ENCODE results near the gene ICE2.
A peak's percentile ranks its signal among the peaks of the same experiment; 100 is the strongest.

The ICE2 gene

DNA sequence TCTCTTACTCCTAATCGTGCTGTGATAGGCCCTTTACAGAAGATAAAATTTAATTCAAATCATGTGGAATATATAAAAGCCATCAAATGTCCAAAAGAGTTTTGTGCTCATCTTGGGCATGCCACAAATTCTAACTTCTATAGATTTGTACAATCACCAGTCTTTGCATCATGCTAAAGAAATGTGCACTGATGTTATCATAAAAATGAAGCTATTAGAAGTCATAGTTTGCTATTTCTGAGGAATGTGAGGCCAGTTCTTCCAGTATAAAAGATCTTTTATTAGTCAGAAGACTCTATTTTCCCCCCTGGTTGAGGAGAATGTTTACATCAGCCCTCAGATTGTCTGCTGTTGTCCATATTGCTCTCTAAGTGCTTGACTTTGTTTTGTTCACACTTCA is 79.0 kb downstream of the ICE2 start:
- Histone ChIP-seq H4K20me1 (ENCODE audit: insufficient read depth, low read length) (peaks cover 9% of the 10 kb centered on the region), H2AFZ (ENCODE audit: low read depth, low read length) (no peak overlapping the region), H3K27ac (ENCODE audit: low read length) (no peak overlapping the region), H3K4me2 (ENCODE audit: low read length) (no peak overlapping the region), H3K4me3 (ENCODE audit: low read length) (no peak overlapping the region), H3K9me3 (ENCODE audit: insufficient read depth, low read length) (no peaks in the 10 kb centered on the region), H3K9ac (ENCODE audit: low read length) (no peak overlapping the region), H3K36me3 (replicated peaks; ENCODE audit: low read depth, low read length) (peaks cover 17% of the 10 kb centered on the region), H3K4me1 (ENCODE audit: low read length) (peaks cover 10% of the 10 kb centered on the region), H3K27me3 (ENCODE audit: low read depth, low read length) (no peaks in the 10 kb centered on the region), H3K79me2 (ENCODE audit: low read length) (peaks cover 25% of the 10 kb centered on the region)
- no peak for TF ChIP-seq EZH2phosphoT487 (IDR thresholded peaks at IDR 0.05; ENCODE audit: low read depth)
- TF ChIP-seq, protein P1, sequence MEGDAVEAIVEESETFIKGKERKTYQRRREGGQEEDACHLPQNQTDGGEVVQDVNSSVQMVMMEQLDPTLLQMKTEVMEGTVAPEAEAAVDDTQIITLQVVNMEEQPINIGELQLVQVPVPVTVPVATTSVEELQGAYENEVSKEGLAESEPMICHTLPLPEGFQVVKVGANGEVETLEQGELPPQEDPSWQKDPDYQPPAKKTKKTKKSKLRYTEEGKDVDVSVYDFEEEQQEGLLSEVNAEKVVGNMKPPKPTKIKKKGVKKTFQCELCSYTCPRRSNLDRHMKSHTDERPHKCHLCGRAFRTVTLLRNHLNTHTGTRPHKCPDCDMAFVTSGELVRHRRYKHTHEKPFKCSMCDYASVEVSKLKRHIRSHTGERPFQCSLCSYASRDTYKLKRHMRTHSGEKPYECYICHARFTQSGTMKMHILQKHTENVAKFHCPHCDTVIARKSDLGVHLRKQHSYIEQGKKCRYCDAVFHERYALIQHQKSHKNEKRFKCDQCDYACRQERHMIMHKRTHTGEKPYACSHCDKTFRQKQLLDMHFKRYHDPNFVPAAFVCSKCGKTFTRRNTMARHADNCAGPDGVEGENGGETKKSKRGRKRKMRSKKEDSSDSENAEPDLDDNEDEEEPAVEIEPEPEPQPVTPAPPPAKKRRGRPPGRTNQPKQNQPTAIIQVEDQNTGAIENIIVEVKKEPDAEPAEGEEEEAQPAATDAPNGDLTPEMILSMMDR (IDR thresholded peaks at IDR 0.05; ENCODE audit: low read depth, low read length): no peak

- Histone ChIP-seq H3K79me2 (ENCODE audit: low read length) (peaks cover 29% of the 10 kb centered on the region), H3K27me3 (ENCODE audit: low read depth, low read length) (no peaks in the 10 kb centered on the region), H4K20me1 (ENCODE audit: insufficient read depth, low read length) (peaks cover 9% of the 10 kb centered on the region), H3K9ac (ENCODE audit: low read length) (peak overlapping the region; percentile 95), H3K27ac (ENCODE audit: low read length) (no peak overlapping the region), H3K4me3 (ENCODE audit: low read length) (peak overlapping the region; percentile 82), H3K4me1 (ENCODE audit: low read length) (peaks cover 10% of the 10 kb centered on the region), H3K36me3 (replicated peaks; ENCODE audit: low read depth, low read length) (peaks cover 20% of the 10 kb centered on the region), H3K4me2 (ENCODE audit: low read length) (peak overlapping the region; percentile 90), H2AFZ (ENCODE audit: low read depth, low read length) (peak overlapping the region; percentile 97), H3K9me3 (ENCODE audit: insufficient read depth, low read length) (no peaks in the 10 kb centered on the region)
- TF ChIP-seq, protein P1 (IDR thresholded peaks at IDR 0.05; ENCODE audit: low read depth, low read length): no peak
- no peak for TF ChIP-seq EZH2phosphoT487 (IDR thresholded peaks at IDR 0.05; ENCODE audit: low read depth)
Measured at GRCh38 chr15:60399246-60399915, 79.6 kb downstream of the ICE2 start.

DNA sequence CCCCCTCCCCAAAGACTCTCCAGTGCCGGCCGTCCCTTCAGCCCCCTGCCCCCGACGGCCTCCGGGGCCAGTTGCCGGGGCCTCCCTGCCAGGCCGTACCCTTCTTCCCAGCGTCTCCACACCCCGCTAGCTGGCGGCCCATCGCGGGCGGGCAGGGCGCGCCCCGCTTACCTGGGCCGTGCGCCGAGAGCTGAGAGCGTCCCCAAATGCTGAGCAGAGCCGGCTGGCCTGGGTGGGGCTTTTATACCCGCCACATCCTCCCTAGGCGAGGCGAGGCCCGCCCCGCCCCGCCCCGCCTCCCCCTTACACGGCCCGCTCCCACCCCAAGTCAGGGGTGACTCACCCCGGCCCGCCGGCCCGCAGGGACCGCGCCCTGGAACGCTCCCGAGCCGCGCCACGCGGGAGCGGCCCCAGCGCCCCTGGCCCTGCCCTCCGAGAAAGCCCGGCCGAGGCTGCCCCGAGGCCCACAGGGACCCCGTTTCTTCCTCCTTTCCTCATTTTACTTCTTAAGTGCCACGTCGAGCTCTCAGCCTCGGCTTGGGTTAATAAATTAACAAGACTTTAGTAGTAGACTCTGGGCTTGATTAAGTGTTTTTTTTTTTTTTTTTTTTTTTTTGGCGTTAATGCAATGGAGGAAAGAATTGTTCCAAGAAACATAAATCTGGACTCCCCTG is 81.0 kb downstream of the ICE2 start, which contains the start of gene ANXA2:
Gene ANXA2 (minus strand): TSS at position 215 of the 674 bp plus-strand sequence. CDS start 11,911 bp downstream, outside the sequence.
- Histone ChIP-seq H3K4me2 (ENCODE audit: low read length) (peak within 1 kb of the TSS; percentile 90), H3K4me1 (ENCODE audit: low read length) (peaks cover 10% of the 10 kb centered on the region), H4K20me1 (ENCODE audit: insufficient read depth, low read length) (peaks cover 21% of the 10 kb centered on the region), H3K9me3 (ENCODE audit: insufficient read depth, low read length) (no peaks in the 10 kb centered on the region), H3K27me3 (ENCODE audit: low read depth, low read length) (no peaks in the 10 kb centered on the region), H2AFZ (ENCODE audit: low read depth, low read length) (peak within 1 kb of the TSS; percentile 97), H3K27ac (ENCODE audit: low read length) (peak within 1 kb of the TSS; percentile 59), H3K9ac (ENCODE audit: low read length) (peak within 1 kb of the TSS; percentile 95), H3K79me2 (ENCODE audit: low read length) (peaks cover 36% of the 10 kb centered on the region), H3K36me3 (replicated peaks; ENCODE audit: low read depth, low read length) (peaks cover 32% of the 10 kb centered on the region), H3K4me3 (ENCODE audit: low read length) (peak within 1 kb of the TSS; percentile 82)
- TF ChIP-seq, protein P1 (IDR thresholded peaks at IDR 0.05; ENCODE audit: low read depth, low read length): no peak; the same call in 1 of the 2 replicates
